ENCODE measurements around the gene CUX1. TPM values are rescaled to one million over a fixed set of nuclear protein-coding genes. Genes with fewer than 3 reads are reported as not detected.
A peak's percentile ranks its signal among the peaks of the same experiment; 100 is the strongest.

CUX1 gene
- total RNA-seq, 4 donors from 2014 or later, result 52.5 to 93.6 (median 63.7) TPM

GRCh38 chr7:101933688-101934121 is 116.3 kb downstream of the CUX1 start:
- Histone ChIP-seq H3K4me3 (no peak overlapping the region), H3K36me3 (no peaks in the 10 kb centered on the region), H3K27me3 (no peaks in the 10 kb centered on the region), H3K27ac (no peak overlapping the region), H3K9me3 (no peaks in the 10 kb centered on the region), H3K4me1 (peaks cover 21% of the 10 kb centered on the region)
- no peak for DNase-seq (ENCODE audit: low spot score in 2 of 2)
- TF ChIP-seq EP300 (IDR thresholded peaks at IDR 0.05), result no peak
- no peak for TF ChIP-seq POLR2A (IDR thresholded peaks at IDR 0.05)
- no peak for TF ChIP-seq POLR2AphosphoS5 (IDR thresholded peaks at IDR 0.05)
- TF ChIP-seq CTCF (IDR thresholded peaks at IDR 0.05), result no peak
- 89% methylated on average over 5 of the region's 5 CpGs for WGBS

- Histone ChIP-seq H3K27me3 (no peaks in the 10 kb centered on the region), H3K27ac (no peak overlapping the region), H3K36me3 (no peaks in the 10 kb centered on the region), H3K4me1 (peaks cover 21% of the 10 kb centered on the region), H3K9me3 (no peaks in the 10 kb centered on the region), H3K4me3 (no peak overlapping the region)
- no peak for TF ChIP-seq POLR2A (IDR thresholded peaks at IDR 0.05)
- no peak for TF ChIP-seq CTCF (IDR thresholded peaks at IDR 0.05)
- TF ChIP-seq EP300 (IDR thresholded peaks at IDR 0.05), result no peak
- no peak for TF ChIP-seq POLR2AphosphoS5 (IDR thresholded peaks at IDR 0.05)
- no peak for DNase-seq (ENCODE audit: low spot score in 2 of 2)
- WGBS, result 66% methylated on average over 11 of the region's 11 CpGs
These were observed 117.2 kb downstream of the CUX1 start for GRCh38 chr7:101934618-101935017.

- H3K4me3 ChIP-seq, result no peak overlapping the region
- WGBS, result 84% methylated on average over 13 of the region's 14 CpGs
- TF ChIP-seq EP300 (IDR thresholded peaks at IDR 0.05) (no peak), POLR2AphosphoS5 (IDR thresholded peaks at IDR 0.05) (no peak), CTCF (IDR thresholded peaks at IDR 0.05) (no peak), POLR2A (IDR thresholded peaks at IDR 0.05) (no peak)
- no peaks in the 10 kb centered on the region for H3K36me3 ChIP-seq
- peaks cover 21% of the 10 kb centered on the region for H3K4me1 ChIP-seq
- no peaks in the 10 kb centered on the region for H3K9me3 ChIP-seq
- no peaks in the 10 kb centered on the region for H3K27me3 ChIP-seq
- H3K27ac ChIP-seq, result no peak overlapping the region
- DNase-seq (ENCODE audit: low spot score in 2 of 2), result no peak
These were observed 118.2 kb downstream of the CUX1 start for GRCh38 chr7:101935521-101936141.

GRCh38 chr7:101936223-101936610 is 118.8 kb downstream of the CUX1 start:
- Histone ChIP-seq H3K4me1 (peaks cover 24% of the 10 kb centered on the region), H3K27me3 (no peaks in the 10 kb centered on the region), H3K27ac (no peak overlapping the region), H3K36me3 (no peaks in the 10 kb centered on the region), H3K9me3 (no peaks in the 10 kb centered on the region), H3K4me3 (peak overlapping the region; percentile 36)
- no peak for TF ChIP-seq EP300 (IDR thresholded peaks at IDR 0.05)
- TF ChIP-seq CTCF (IDR thresholded peaks at IDR 0.05), result no peak
- no peak for TF ChIP-seq POLR2AphosphoS5 (IDR thresholded peaks at IDR 0.05)
- no peak for TF ChIP-seq POLR2A (IDR thresholded peaks at IDR 0.05)
- WGBS, result 34% methylated on average over 13 of the region's 13 CpGs
- DNase-seq (ENCODE audit: low spot score in 2 of 2), result no peak

- H3K36me3 ChIP-seq, result no peaks in the 10 kb centered on the region
- no peak for DNase-seq (ENCODE audit: low spot score in 2 of 2)
- no peaks in the 10 kb centered on the region for H3K9me3 ChIP-seq
- 37% methylated on average over 15 of the region's 19 CpGs for WGBS
- peak overlapping the region; percentile 36 for H3K4me3 ChIP-seq
- H3K27ac ChIP-seq, result no peak overlapping the region
- H3K27me3 ChIP-seq, result no peaks in the 10 kb centered on the region
- H3K4me1 ChIP-seq, result peaks cover 29% of the 10 kb centered on the region
- TF ChIP-seq CTCF (IDR thresholded peaks at IDR 0.05) (no peak), POLR2AphosphoS5 (IDR thresholded peaks at IDR 0.05) (no peak), EP300 (IDR thresholded peaks at IDR 0.05) (no peak)
These were observed 119.3 kb downstream of the CUX1 start for GRCh38 chr7:101936611-101937231.

Data from suprapubic skin (tissue), 4 donors.